ENCODE data around the gene NR1H4.
"Not testable (repeated sequence)": the region's sequence is repeated elsewhere in the genome, so short reads cannot be mapped to it uniquely, and the experiment has no call there.

Gene NR1H4

DNA sequence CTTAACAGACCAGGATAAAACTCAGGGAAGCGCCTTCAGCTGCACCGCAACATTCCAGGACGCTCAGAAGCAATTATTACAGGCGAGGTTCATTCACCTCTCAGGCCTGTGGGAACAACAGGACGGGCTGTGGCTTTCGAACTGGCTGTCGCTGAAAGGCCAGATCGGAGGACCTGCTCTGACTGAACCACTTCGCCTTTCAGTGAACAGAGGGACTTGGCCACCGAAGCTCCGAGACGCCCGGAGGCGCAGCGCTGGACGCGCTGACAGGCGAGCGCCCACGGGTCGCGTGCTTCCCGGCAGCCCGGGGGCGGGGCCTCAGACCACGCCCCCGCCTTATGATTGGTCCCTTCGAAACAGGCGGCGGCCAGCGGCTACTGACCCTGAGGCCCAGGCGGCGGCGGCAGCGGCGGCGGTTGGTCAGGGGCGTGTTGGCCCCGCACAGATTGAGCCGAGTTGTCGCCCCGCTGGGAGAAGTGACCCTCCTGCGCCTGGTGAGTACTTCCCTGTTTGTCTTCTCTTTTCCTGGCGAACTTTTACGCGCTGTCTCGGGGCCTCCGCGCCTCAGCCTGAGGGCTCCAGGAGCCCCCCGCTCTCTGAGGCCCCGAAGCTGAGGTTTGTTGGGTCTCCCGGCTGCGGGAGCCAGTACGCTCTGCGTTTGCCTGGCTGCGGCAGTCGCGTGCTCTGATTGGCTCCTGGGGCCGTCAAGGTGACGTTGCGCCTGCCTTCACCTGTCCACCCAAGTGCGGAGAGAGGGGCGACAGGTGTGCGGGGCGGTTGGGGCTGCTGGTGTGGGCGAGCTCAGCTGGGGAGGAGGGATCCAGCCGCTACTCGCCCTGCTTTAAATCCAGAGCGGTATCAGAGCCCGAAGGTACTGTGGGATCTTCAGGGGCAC, 99.9 kb downstream of the NR1H4 start, which contains the start of gene GAS2L3:
Gene GAS2L3 (plus strand): TSS at position 393 of the 895 bp plus-strand sequence. CDS start 21,221 bp downstream, outside the sequence.
- peak; percentile 71 for DNase-seq

DNA sequence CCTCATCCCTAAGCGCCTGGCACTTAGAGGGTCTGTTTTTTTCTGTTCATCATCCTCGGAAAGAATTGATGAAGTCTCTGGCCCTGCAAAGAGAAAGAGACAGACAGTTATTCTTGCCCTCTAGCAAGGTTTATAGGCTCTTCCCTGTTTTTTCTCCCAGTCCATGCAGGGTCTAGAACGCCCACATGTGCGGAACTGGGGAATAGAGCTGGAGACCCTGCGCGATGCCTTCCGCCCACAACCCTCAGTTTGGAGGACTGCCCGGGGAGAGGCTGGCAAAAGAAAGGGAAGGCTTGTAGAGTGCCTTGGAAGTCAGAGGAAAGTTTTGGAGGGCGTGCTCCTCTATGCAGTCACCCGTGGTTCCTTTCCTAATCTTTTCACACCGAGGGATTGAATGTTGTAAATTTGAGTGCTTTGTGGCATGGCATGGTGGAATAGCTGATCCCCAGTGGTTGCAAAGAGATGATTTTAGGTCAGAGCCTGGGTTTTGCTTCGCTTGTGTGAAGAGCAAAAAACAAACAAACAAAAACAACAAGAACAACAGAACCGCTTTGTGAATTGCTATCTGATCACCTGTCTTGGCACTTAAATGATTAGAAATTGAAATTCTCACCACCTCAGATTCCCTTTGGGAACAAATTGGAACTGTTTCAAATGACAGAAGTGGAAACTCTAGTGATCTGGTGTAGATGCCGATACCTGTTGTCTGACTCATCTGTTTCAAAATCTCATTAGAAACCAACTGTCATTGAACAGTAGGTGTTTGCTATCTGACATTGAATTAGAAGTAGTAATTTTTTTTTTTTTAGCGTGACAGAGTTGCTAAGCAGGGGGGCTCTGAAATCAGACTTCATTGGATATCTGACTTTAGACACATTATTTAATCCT, 100.8 kb downstream of the NR1H4 start:
- no peak for DNase-seq

DNA sequence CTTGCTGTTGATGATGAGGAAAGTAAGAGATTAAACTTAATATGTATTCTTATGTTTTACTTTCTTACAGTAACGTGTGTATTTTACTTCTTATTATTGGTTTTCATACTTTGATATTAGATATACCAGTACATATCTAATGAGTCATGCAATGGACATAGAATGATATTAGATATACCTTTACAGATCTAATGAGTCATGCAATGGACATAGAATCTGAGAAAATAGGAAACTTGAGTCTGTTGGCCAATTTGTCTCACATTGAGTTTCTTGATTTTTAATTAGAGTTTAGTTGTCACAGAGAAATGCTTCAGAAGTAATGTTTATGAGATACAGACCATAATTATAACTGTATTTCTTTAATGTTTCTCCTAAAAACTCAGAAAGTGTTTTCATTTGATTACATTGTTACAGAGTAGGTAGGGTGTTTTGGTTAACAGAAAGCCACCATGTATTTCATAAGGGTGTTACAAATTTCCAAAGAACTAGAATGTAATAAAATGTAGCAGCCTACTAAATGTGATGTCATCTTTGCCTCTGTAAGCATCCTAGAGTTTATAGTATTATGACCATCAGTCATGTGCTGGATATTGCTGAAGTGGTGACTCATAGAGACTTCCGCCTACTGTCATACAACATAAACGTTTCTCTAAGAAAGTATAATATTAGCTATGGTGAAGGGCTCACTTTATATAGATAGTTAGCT, 102.8 kb downstream of the NR1H4 start:
- no peak for DNase-seq

DNA sequence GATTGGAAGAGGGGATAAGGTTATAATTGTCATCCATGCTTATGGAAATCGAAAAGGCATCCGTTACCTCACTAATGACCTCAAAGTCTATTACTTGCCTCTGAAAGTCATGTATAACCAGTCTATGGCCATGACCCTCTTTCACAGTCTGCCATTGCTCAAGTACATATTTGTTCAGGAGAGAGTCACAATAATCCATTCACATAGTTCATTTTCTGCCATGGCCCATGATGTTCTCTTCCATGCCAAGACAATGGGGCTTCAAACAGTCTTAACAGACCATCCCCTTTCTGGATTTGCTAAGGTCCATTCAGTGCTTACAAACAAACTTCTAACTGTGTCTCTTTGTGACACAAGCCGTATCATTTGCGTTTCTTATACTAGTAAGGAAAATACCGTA, 105.3 kb downstream of the NR1H4 start:
- DNase-seq: no peak

DNA sequence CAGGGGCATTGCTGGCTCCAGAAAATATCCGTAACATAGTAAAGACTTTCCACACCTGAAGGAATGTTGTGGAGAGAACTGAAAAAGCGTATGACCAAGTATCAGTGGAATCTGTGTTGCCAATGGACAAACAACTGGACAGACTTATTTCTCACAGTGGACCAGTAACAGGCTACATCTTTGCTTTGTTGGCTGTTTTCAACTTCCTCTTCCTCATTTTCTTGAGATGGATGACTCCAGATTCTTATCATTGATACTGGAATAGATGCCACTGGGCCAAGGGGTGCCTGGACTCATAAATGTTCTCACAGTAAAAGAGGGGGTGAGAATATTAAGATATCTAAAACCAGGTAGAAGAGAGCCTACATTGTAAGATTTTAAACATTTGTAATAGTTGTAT, 106.2 kb downstream of the NR1H4 start:
- DNase-seq: no peak

DNA sequence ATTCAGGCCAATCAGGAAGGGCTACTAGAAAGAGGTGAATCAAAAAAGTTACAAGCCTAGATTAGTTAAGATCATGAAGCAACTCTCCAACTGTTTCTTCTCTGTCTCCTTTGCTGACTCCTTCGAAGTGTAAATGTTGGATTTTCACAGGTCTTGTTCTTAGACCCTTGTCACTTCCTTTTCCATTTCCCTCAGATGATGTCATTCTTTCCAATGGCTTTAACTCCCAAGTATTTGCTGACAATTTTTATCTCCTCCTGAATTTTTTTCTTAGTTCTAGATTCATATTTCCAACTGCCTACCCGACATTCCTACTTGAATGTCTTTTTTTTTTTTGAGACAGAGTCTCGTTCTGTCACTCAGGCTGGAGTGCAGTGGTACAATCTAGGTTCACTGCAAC, 110.6 kb downstream of the NR1H4 start:
- DNase-seq: no peak

DNA sequence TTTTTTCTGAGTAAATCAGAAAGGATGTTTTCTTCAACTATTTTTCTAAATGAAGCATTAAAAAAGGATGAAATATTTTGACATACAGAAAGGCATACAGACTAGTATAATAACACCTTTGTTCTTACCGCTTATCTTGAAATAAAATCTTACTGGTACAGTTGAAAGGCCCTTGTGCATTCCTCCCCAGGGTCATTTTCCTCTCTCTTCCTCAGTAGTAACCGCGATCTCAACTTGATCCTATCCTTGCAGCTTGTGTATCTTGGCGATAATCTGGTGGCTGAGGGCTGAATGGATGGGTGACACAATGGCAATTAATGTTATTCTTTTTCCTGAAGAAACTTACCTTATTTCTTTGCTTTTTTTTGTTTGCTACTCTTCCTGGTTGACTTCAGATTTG, 118.3 kb downstream of the NR1H4 start:
- no peak for DNase-seq

DNA sequence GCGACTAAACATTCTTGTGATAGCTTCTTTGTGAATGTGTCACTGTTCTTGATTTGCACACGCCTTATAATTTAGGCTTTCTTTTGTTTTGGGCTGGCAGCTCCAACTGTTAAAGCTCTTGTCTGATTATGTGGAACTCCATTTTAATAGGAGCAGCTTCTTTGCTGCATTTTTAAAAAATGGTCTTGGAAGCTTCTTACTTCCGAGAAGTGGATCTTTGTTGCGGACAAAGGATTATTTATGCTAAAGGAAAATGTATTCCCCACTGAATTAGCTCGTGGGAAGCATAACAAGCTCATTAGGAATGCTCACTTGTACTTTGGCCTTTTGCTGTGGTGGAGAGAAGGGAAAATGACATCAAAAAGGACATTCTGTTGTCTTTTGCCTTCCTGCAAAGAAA, 119.8 kb downstream of the NR1H4 start:
- DNase-seq: no peak

DNA sequence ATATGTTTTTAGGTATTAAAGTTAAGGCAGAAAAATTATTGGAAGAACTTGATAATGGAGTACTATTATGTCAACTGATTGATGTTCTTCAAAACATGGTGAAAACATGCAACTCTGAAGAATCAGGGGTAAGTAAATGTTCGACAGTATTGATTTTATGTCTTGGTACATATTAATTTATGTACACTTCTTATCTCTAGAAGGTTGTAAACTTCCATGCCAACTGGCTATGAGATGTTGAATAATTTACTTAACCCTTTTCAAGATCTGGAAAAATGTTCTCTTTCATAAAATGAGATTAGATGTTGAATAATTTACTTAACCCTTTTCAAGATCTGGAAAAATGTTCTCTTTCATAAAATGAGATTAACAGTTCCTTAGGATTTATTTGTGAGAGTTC, 128.0 kb downstream of the NR1H4 start:
- DNase-seq: no peak

DNA sequence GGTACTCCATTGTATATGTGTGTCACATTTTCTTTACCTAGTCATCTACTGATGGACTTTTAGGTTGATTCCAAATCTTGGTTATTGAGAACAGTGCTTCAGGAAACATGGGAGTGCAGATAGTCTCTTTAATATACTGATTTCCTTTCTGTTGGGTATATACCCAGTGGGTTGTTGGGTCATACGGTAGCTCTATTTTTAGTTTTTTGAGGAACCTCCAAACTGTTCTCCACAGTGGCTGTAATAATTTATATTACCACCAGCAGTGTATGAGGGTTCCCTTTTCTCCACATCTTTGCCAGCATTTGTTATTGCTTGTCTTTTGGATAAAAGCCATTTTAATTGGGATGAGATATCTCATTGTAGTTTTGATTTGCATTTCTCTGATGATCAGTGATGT, 129.3 kb downstream of the NR1H4 start:
- not testable (repeated sequence) for DNase-seq

DNA sequence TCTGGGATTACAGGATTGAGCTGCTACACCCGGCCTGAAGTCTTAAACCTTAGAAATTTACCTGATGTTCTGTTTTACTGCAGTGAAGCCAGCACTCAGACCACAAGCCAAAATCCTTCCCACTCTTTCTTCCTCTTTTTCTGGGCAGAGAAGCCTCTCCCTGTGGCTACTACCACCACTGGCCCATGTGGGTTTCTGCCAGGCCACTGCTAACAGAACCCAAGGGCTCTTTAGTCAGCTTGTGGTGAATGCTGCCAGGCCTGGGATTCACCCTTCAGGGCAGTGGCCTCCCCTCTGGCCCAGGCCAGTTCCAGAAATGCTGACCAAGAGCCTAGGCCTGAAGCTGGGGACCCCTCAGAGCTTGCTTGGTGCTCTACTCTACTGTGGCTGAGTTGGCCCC, 135.1 kb downstream of the NR1H4 start:
- DNase-seq: no peak

DNA sequence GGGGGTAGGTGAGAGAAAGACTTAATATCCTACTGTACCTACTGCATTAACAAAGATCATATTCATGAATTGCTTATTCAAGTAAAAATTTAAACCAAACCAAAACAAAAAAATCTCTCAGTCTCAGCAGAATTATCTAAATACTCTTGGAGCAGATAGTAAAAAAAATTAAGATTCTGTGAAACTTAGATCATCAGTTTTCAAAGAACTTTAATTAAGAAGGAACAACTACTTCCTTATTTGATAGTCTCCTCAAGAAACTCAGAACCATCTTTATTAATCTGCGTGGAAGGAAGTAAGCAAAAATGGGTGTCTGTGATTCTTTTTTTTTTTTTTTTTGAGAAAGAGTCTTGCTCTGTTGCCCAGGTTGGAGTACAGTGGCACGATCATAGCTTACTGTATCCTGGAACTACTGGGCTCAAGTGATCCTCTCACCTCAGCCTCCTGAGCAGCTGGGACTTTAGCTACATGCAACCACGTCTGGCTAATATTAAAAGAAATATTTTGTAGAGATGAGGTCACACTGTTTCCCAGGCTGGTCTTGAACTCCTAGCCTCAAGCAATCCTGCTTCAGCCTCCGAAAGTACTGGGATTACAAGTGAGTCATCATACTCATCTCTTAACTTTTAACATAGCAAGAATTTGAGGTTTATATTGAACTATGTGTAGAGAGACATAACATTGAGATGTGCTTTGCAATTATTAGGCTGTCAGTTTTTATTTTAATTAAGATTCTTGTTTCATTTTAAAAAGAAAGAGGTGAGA, 137.2 kb downstream of the NR1H4 start:
- DNase-seq: no peak

DNA sequence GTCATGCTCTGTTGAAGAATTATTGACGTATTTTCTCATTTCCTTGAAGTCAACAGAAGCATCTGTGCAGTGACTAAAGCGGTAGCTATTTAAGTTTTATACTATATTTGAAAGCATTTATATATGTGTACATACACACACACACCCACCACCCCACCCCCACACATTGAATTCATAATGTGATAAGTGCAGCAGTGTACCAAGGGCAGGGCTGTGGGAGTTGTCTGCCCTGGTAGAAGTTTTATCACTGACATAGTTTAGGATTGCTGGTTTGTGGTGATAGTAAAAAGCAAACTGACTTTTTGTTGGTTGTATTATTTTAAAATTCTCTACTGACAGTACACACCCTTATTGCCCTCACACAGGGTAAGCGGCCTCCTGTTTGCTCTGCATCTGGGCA, 138.9 kb downstream of the NR1H4 start:
- no peak for DNase-seq

All from activated CD4-positive, CD25-positive, alpha-beta regulatory T cell treated with anti-CD3 and anti-CD28 coated beads, Interleukin-2, amount 50 U/mL, for 72 hours (primary cell).